AG08396 (cell line): ENCODE results near the gene EIF4H.
A peak's percentile ranks its signal among the peaks of the same experiment; 100 is the strongest.
"Not testable (repeated sequence)": the region's sequence is repeated elsewhere in the genome, so short reads cannot be mapped to it uniquely, and the experiment has no call there.

Source experiments
- DNase-seq: peaks from one replicate; pipeline ENCODE4 v3.0.0; 2012; ENCODE audit warnings: low spot score, mixed read lengths

The EIF4H gene

GRCh38 chr7:74175340-74175739 lies 1.2 kb downstream of the EIF4H start:
- no peak for DNase-seq

GRCh38 chr7:74176555-74176954 lies 2.4 kb downstream of the EIF4H start:
- DNase-seq, result no peak

GRCh38 chr7:74178632-74179031 lies 4.5 kb downstream of the EIF4H start:
- DNase-seq, result peak; percentile 60

GRCh38 chr7:74179935-74180604 lies 5.9 kb downstream of the EIF4H start:
- no peak for DNase-seq

DNA sequence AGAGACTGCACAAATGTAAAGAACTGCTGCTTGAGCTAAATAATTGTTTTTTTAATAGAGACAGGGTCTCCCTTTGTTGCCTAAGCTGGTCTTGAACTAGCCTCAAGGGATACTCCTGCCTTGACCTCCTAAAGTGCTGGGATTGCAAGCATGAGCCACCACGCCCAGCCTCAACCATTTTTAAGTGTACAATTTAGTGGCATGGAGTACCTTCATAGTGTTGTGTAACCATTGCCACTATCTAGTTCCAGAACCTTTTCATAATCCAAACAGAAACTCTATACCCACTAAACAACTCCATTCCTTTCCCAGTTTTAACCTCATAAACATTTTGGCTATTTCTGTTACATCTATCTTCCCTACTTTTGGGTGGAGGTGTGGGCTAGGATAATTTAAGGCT lies 6.7 kb downstream of the EIF4H start:
- DNase-seq, result no peak

- DNase-seq, result no peak
These were observed 7.7 kb downstream of the EIF4H start for GRCh38 chr7:74181821-74182220.

- no peak for DNase-seq
These were observed 8.4 kb downstream of the EIF4H start for GRCh38 chr7:74182453-74183090.

DNA sequence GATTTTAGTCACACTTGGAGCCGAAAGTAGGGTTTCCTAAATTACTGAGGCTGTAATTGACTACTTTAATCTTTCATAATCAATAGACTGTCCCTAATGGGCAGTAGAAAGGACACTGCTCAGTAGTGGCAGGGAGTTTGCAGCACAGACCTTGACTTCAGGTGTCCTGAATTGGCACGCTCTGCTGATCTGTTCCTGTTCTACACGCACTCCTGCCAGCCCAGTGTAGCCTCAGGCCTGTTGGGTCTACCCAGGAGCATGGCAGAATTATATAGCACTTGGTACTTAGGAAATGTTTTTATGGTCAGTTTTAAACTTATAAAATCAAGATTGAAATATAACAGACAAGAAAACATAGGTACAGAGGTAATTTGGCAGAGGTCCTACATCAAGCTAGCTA lies 9.0 kb downstream of the EIF4H start:
- DNase-seq, result no peak

DNA sequence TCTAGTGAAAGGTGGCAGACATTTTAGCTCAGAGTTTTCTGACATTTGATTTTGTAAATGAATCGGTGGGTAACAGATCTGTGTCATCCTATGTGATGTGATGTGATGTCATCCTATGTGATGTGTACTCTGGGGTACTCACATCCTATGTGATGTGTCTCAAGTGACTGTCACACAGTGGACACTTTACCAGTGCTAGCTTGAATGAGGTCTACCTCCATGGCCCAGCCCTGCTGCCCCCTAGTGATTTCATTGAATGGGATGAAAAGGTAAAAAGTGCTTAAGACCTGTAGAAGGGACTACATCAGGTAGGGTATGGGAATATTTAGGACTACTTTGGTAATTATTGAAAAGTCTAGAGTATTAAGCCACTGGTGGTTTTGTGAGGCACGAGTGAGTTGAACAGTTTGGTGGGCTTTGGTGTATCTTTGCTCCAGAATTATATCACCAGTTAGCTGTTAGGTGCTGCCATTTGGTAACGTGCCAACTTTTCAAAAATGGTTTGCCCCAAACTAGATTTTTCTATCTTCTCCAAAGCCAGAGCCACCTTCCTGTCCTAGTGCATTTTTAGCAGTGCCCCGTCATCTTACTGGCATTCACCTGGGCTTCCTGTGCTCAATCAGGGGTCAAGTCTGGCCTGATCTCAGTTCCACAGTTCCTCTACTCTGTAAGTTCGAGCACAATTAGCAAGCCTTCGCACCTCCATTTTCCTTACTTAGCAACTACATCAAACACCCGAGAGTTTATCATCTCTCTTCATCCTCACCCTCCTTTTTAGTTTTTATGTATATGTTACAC lies 9.7 kb downstream of the EIF4H start:
- DNase-seq, result no peak

- DNase-seq, result no peak
These were observed 10.9 kb downstream of the EIF4H start for GRCh38 chr7:74185016-74185415.

DNA sequence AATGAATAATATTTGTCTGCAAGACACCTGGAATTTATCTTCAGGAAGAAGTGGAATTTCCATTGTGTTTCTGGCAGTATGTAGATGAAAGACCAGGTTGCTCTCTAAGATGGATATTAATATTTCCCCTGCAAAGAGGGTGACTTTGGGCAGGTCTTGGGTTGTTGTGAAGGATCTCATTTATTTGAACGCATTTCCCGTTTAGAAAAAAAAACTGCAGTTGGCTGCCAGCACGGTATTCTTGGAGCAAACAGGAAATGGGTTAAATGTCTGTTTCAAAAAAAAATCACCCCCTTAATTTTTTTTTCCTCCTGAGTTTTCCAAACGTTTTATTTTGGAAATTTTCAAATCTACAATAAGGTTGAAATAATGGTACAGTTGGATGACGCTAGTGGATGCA lies 11.5 kb downstream of the EIF4H start:
- no peak for DNase-seq

DNA sequence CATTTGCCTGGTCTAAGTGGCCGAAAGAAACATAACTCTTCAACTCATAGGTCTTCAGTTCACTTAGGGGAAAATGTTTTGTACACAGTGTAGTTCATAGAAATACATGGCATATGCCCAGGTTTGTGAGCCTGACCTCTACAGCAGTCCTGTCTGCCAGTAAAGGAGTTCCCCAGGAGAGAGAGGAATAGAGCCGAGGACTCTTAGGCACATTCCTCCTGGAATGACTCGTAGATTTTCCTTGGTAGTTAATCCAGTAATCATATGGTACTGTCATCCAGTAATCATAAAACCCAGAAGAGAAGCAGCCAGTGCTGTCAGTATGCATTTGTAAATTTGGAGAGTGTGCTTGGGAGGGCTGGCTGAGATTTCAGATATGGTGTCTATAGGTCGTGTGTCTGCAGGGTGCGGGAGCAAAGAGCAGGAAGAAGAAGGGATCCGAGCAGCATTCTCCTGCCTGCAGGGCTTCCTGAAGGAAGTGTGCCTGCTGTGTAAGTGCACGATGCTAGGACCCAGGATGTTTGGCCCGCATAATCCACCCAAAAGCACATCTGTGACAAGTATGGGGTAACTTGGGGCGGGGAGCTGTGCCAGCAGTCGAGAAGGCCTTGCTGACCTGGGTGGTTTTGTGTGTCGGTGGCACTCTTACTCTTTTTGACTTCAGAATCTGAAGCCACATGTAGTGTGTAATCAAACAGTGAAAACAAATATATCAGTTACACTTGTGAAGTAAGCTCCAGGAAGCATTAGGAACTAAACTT lies 13.9 kb downstream of the EIF4H start:
- DNase-seq, result peak; percentile 66

DNA sequence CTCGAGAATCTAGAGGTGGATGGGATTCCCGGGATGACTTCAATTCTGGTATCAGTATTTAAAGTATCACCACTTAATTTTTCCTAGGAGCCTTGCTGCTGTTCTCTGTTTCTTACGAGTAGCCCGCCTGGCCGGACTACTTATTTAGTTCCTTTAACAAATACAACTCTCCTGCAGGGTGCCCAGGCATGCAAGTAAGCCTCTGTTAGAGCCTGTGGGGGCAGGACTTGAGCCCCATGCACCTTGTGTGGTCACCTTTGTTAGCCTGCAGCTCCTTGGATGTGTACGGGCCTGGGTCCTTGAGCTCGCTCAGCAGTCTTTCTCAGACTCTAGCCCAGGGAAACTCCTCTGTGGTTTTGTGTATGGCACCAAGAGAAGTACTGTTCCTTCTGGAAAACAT lies 16.1 kb downstream of the EIF4H start:
- DNase-seq, result no peak

- DNase-seq, result no peak
These were observed 17.1 kb downstream of the EIF4H start for GRCh38 chr7:74191231-74191630.

DNA sequence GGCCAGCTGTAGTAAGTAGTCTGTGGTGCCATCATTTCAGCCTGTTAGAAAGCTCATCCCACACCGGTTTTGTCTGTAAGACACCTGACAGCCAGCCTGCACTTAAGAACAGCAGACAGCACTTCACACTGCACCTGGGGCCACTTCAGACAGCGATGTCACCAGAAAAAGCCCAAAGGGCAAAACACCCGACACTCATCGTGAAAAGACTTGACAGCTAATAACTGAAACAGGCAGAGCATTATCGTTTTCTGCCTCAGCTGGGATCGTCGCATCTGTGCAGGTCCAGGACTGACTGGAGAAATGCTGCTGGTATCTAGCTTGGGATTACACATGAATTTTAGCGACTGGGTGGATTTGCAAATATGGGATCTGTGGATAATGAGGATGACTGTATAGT lies 18.9 kb downstream of the EIF4H start:
- DNase-seq, result no peak

GRCh38 chr7:74193913-74194312 lies 19.8 kb downstream of the EIF4H start:
- DNase-seq, result no peak

- no peak for DNase-seq
These were observed 20.5 kb downstream of the EIF4H start for GRCh38 chr7:74194686-74195085.

DNA sequence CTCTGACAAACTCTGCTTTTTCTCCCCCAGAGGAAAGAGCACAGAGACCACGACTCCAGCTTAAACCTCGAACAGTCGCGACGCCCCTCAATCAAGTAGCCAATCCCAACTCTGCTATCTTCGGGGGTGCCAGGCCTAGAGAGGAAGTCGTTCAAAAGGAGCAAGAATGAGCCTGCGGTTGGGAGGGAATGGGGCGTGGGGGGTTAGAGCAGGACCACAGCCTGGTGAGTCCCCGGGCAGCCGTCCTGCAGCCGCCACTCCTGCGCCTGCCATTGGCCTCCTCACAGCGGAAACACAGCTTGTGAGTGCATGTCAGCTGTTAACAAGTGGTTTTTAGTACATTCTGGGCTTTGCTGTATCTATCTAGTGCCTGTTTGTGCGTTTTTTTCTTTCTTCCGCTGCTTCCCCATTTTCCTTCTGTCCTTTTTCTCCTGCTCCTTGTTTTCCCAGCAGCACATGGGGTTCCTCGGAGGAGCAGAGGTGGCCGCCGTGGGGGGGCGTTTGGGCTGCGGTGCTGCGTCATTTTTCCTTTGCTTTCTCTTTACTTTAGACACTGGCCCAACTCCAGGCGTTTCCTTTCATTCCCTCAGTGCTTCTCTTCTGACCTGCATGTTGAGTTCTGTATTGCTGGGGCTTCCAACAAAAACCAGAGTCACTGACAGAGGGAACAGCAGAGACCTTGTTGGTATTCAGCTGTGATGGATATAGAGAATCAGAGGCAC lies 21.1 kb downstream of the EIF4H start:
- not testable (repeated sequence) for DNase-seq

- not testable (repeated sequence) for DNase-seq
These were observed 22.0 kb downstream of the EIF4H start for GRCh38 chr7:74195968-74196654.

DNA sequence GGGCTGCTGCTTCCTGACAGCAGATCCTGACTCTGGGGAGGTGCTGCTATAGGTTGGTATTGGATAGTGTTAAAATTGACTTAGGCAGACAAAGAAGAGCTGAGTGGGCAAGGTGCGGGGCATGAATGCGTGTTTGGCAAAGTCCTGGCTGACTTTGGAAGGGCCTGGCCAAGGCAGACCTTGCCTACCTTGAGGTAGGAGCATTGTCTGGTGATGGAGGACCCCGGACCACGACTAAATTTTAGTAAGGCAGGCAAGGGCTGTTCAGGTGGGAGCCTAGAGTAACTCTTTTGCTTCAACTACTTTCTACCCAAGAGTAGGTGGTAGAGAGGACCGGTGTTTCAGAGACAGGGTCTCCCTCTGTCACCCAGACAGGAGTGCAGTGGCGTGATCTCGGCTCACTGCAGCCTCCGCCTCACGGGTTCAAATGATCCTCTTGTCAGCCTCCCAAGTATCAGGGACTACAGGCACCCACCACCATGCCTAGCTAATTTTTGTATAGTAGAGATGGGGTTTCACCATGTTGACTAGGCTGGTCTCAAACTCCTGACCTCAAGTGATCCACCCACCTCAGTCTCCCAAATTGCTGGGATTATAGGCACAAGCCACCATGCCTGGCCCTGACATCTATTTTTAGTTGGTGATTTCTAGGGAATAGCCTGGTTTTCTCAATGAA lies 23.4 kb downstream of the EIF4H start:
- DNase-seq, result no peak
